ENCODE measurements around the gene QSER1. TPM values are rescaled to one million over a fixed set of nuclear protein-coding genes. Genes with fewer than 3 reads are reported as not detected.
A peak's percentile ranks its signal among the peaks of the same experiment; 100 is the strongest.
"Not testable (repeated sequence)": the region's sequence is repeated elsewhere in the genome, so short reads cannot be mapped to it uniquely, and the experiment has no call there.

QSER1 gene
- total RNA-seq, 1 donor: 28.6 TPM

DNA sequence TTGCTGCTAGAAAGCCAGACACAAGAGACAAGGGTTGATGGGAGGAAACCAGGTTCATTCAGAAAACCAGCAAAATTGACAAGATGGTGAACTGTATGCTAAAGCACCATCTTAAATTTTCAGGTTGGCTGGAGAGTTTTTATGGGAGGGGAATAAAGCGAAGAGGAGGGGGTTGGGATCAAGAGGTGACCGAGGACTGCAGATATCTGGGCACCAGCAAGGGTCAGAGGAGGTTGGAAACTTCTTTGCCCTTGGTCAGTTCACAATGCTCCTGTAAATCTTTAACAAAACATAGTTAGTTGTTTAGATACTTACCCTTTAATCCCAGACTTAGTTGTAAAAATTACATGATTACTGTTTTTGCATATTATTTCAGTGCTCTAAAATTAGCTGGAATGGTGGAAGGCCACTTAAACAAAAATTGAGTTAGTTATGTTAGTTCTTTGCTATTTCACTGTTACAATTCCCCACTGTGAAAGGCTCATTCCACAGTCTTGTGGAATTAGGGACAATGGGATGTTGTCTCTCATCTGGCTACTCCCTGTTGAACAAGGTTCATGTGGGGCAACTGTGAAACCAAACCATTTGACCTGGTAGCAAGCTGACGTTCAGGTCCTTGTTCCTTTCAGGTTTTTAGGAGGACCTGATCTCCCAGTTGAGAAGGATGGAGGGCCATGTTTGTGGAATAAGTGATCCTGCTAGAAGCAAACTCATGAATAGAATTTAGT is 30.6 kb upstream of the QSER1 start:
- H4K20me1 ChIP-seq (ENCODE audit: insufficient read depth, low read length): no peaks in the 10 kb centered on the region
- H2AFZ ChIP-seq (ENCODE audit: low read length): no peak overlapping the region
- no peaks in the 10 kb centered on the region for H3K36me3 ChIP-seq (ENCODE audit: insufficient read depth, low read length)
- no peak overlapping the region for H3K4me2 ChIP-seq (ENCODE audit: insufficient read depth, low read length)
- no peak overlapping the region for H3K27ac ChIP-seq (ENCODE audit: low read depth, low read length)
- no peaks in the 10 kb centered on the region for H3K4me1 ChIP-seq (ENCODE audit: insufficient read depth, low read length)
- no peaks in the 10 kb centered on the region for H3K79me2 ChIP-seq (ENCODE audit: insufficient read depth, low read length)
- DNase-seq (ENCODE audit: insufficient read length, low spot score, missing footprints): no peak
- peaks cover 9% of the 10 kb centered on the region for H3K27me3 ChIP-seq (ENCODE audit: insufficient read depth, low read length)
- no peaks in the 10 kb centered on the region for H3K9me3 ChIP-seq (ENCODE audit: low read depth, low read length)
- TF ChIP-seq, protein P1, sequence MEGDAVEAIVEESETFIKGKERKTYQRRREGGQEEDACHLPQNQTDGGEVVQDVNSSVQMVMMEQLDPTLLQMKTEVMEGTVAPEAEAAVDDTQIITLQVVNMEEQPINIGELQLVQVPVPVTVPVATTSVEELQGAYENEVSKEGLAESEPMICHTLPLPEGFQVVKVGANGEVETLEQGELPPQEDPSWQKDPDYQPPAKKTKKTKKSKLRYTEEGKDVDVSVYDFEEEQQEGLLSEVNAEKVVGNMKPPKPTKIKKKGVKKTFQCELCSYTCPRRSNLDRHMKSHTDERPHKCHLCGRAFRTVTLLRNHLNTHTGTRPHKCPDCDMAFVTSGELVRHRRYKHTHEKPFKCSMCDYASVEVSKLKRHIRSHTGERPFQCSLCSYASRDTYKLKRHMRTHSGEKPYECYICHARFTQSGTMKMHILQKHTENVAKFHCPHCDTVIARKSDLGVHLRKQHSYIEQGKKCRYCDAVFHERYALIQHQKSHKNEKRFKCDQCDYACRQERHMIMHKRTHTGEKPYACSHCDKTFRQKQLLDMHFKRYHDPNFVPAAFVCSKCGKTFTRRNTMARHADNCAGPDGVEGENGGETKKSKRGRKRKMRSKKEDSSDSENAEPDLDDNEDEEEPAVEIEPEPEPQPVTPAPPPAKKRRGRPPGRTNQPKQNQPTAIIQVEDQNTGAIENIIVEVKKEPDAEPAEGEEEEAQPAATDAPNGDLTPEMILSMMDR (IDR thresholded peaks at IDR 0.05; ENCODE audit: extremely low read depth, low read depth, low read length): no peak
- H3K4me3 ChIP-seq (ENCODE audit: insufficient read depth, low read length): no peak overlapping the region

DNA sequence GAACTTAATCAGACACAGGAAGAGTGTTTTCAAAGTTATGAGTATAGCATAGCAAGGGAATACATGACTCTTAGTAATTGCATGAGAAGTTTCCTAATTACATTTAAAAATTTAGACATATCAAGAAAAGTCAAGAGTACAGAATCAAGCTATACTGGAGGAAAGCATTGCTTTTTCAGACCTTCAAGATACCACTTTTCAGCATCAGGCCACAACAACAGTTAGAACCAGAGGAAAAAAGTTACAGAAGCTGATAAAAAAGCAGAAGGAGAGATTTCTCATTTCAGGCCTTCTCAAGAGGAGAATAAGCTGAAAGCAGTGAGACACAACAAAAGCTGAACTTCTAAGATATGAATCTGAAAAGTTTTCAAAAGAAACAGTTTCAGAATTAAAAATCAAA is 28.1 kb upstream of the QSER1 start:
- Histone ChIP-seq H2AFZ (ENCODE audit: low read length) (no peak overlapping the region), H3K9me3 (ENCODE audit: low read depth, low read length) (no peaks in the 10 kb centered on the region), H3K79me2 (ENCODE audit: insufficient read depth, low read length) (no peaks in the 10 kb centered on the region), H3K36me3 (ENCODE audit: insufficient read depth, low read length) (no peaks in the 10 kb centered on the region), H3K4me1 (ENCODE audit: insufficient read depth, low read length) (no peaks in the 10 kb centered on the region), H4K20me1 (ENCODE audit: insufficient read depth, low read length) (no peaks in the 10 kb centered on the region), H3K27ac (ENCODE audit: low read depth, low read length) (no peak overlapping the region), H3K27me3 (ENCODE audit: insufficient read depth, low read length) (peaks cover 6% of the 10 kb centered on the region), H3K4me3 (ENCODE audit: insufficient read depth, low read length) (no peak overlapping the region), H3K4me2 (ENCODE audit: insufficient read depth, low read length) (no peak overlapping the region)
- no peak for DNase-seq (ENCODE audit: insufficient read length, low spot score, missing footprints)
- TF ChIP-seq, protein P1 (IDR thresholded peaks at IDR 0.05; ENCODE audit: extremely low read depth, low read depth, low read length): no peak

DNA sequence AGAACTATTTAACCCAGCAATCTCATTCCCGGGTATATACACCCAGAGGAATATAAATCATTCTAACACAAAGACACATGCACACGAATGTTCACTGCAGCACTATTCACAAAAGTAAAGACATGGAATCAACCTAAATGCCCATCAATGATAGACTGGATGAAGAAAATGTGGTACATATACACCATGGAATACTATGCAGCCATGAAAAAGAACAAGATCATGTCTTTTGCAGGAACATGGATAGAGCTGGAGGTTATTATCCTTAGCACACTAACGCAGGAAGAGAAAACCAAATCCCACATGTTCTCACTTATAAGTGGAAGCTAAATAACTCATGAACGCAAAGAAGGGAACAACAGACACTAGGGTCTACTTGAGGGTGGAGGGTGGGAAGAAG is 23.9 kb upstream of the QSER1 start:
- H3K79me2 ChIP-seq (ENCODE audit: insufficient read depth, low read length); H3K9me3 ChIP-seq (ENCODE audit: low read depth, low read length); DNase-seq (ENCODE audit: insufficient read length, low spot score, missing footprints); H3K36me3 ChIP-seq (ENCODE audit: insufficient read depth, low read length); H3K4me1 ChIP-seq (ENCODE audit: insufficient read depth, low read length); H3K4me2 ChIP-seq (ENCODE audit: insufficient read depth, low read length); H4K20me1 ChIP-seq (ENCODE audit: insufficient read depth, low read length); H3K27me3 ChIP-seq (ENCODE audit: insufficient read depth, low read length); H3K27ac ChIP-seq (ENCODE audit: low read depth, low read length); H3K4me3 ChIP-seq (ENCODE audit: insufficient read depth, low read length); H2AFZ ChIP-seq (ENCODE audit: low read length): not testable (repeated sequence)

DNA sequence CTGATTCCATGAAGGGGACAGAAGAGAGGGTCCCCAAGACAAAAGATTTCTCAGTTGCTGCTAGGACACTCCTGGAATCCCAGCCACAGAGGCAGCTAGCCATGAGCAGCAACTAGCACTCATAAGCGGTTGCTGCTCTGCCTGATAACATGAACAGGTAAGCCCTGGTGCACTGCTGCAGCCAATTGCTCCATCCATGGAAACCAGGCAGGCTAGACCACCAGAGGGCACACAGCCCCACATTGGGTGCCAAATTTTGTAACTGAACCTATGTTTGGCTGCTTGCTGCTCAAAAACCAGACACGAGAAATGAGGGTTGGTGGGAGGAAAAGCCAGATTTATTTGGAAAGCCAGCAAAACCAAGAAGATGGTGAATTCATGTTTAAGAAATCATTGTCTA is 21.9 kb upstream of the QSER1 start:
- no peaks in the 10 kb centered on the region for H3K36me3 ChIP-seq (ENCODE audit: insufficient read depth, low read length)
- no peak overlapping the region for H3K4me3 ChIP-seq (ENCODE audit: insufficient read depth, low read length)
- H3K4me1 ChIP-seq (ENCODE audit: insufficient read depth, low read length): no peaks in the 10 kb centered on the region
- no peak overlapping the region for H2AFZ ChIP-seq (ENCODE audit: low read length)
- no peaks in the 10 kb centered on the region for H3K79me2 ChIP-seq (ENCODE audit: insufficient read depth, low read length)
- TF ChIP-seq, protein P1 (IDR thresholded peaks at IDR 0.05; ENCODE audit: extremely low read depth, low read depth, low read length): peak; percentile 28
- H3K27ac ChIP-seq (ENCODE audit: low read depth, low read length): no peak overlapping the region
- no peaks in the 10 kb centered on the region for H3K9me3 ChIP-seq (ENCODE audit: low read depth, low read length)
- H4K20me1 ChIP-seq (ENCODE audit: insufficient read depth, low read length): no peaks in the 10 kb centered on the region
- DNase-seq (ENCODE audit: insufficient read length, low spot score, missing footprints): no peak
- no peak overlapping the region for H3K4me2 ChIP-seq (ENCODE audit: insufficient read depth, low read length)
- peaks cover 3% of the 10 kb centered on the region for H3K27me3 ChIP-seq (ENCODE audit: insufficient read depth, low read length)

All from osteoblast (primary cell).